NT2/D1 (cell line): ENCODE data around the gene FBXL17.

Experiments used
- SUZ12 ChIP-seq: IDR thresholded peaks from 2 replicates; pipeline ENCODE4 v1.6.1; 2011; ENCODE audit not compliant: insufficient read length, insufficient read depth; ENCODE audit errors: extremely low read depth
- YY1 ChIP-seq: IDR thresholded peaks from 2 replicates; pipeline ENCODE4 v1.6.1; 2011; ENCODE audit not compliant: insufficient read length, insufficient read depth
- ZNF274 ChIP-seq: IDR thresholded peaks from 2 replicates; pipeline ENCODE4 v1.6.1; 2011; ENCODE audit warnings: mild to moderate bottlenecking, low read depth, low read length

GRCh38 chr5:107977550-107978071, 404.3 kb downstream of the FBXL17 start:
- TF ChIP-seq ZNF274, result no peak
- TF ChIP-seq YY1, result no peak
- TF ChIP-seq SUZ12, result no peak
